HEK293 (cell line): Measurements from ENCODE around the gene HARS1.

Experiments
- WT1 ChIP-seq: fragments of 450-650 bp; formaldehyde crosslinking; IDR thresholded peaks from 2 replicates; pipeline ENCODE4 v1.5.1; 2016; ENCODE audit warnings: missing biosample characterization, missing genetic modification characterization
- ZBTB10 ChIP-seq: fragments of 450-650 bp; formaldehyde crosslinking; IDR thresholded peaks from 2 replicates; pipeline ENCODE4 v1.5.1; 2016; ENCODE audit warnings: missing biosample characterization, missing genetic modification characterization
- ZNF37A ChIP-seq: fragments of 450-650 bp; IDR thresholded peaks from 2 replicates; pipeline ENCODE4 v1.5.1; 2018; ENCODE audit warnings: missing biosample characterization, missing genetic modification characterization
- ZNF701 ChIP-seq: fragments of 450-650 bp; formaldehyde crosslinking; IDR thresholded peaks from 2 replicates; pipeline ENCODE4 v1.5.1; 2016; ENCODE audit warnings: missing biosample characterization, missing genetic modification characterization
- ZNF777 ChIP-seq: fragments of 450-650 bp; formaldehyde crosslinking; IDR thresholded peaks from 2 replicates; pipeline ENCODE4 v1.5.1; 2017; ENCODE audit warnings: missing biosample characterization, missing genetic modification characterization, borderline replicate concordance
- TF ChIP-seq, protein P1 (sequence below): fragments of 450-650 bp; formaldehyde crosslinking; IDR thresholded peaks from 2 replicates; pipeline ENCODE4 v1.5.1; 2016; ENCODE audit warnings: missing biosample characterization, missing genetic modification characterization

DNA sequence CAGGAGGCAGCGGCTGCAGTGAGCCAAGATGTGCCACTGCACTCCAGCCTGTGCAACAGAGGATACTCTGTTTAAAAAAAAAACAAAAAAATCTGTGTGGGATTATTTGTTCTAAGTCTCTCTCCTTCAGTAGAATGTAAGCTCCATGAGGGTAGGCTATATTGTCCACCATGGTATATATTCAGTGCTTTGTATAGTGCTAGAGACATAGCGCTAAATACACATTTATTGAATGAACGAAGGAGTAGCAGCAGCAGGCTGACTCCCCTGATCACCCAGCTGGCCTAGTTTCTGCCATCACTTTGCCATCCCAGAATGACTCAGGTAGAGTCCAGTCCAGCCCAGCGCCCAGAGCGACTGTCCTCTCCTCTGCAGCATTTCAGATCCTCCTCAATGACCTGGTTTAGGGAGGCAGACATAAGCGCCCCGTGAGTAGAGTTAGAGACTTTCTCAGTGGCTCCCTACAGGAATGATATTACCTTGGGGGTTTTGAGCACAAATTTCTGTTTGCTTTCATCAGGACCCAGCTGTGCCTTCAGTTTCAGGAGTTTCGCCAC, 716 bp downstream of the HARS1 start:
- TF ChIP-seq ZNF37A (no peak), ZBTB10 (no peak), WT1 (no peak), ZNF701 (tag by site-specific recombination) (no peak), ZNF777 (no peak)
- TF ChIP-seq, protein P1, sequence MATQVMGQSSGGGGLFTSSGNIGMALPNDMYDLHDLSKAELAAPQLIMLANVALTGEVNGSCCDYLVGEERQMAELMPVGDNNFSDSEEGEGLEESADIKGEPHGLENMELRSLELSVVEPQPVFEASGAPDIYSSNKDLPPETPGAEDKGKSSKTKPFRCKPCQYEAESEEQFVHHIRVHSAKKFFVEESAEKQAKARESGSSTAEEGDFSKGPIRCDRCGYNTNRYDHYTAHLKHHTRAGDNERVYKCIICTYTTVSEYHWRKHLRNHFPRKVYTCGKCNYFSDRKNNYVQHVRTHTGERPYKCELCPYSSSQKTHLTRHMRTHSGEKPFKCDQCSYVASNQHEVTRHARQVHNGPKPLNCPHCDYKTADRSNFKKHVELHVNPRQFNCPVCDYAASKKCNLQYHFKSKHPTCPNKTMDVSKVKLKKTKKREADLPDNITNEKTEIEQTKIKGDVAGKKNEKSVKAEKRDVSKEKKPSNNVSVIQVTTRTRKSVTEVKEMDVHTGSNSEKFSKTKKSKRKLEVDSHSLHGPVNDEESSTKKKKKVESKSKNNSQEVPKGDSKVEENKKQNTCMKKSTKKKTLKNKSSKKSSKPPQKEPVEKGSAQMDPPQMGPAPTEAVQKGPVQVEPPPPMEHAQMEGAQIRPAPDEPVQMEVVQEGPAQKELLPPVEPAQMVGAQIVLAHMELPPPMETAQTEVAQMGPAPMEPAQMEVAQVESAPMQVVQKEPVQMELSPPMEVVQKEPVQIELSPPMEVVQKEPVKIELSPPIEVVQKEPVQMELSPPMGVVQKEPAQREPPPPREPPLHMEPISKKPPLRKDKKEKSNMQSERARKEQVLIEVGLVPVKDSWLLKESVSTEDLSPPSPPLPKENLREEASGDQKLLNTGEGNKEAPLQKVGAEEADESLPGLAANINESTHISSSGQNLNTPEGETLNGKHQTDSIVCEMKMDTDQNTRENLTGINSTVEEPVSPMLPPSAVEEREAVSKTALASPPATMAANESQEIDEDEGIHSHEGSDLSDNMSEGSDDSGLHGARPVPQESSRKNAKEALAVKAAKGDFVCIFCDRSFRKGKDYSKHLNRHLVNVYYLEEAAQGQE (tag by site-specific recombination) = no peak
